H9 (cell line): ENCODE measurements around the gene HMCES. TPM values are rescaled to one million over a fixed set of nuclear protein-coding genes. Genes with fewer than 3 reads are reported as not detected.

Experiments used
- DNase-seq: peaks from one replicate; pipeline ENCODE4 v3.0.0-alpha.2; 2017
- H2AFZ ChIP-seq: one replicate; pipeline ENCODE4 v1.6.1; 2013; ENCODE audit warnings: mild to moderate bottlenecking, low read length, control low read depth, moderate library complexity
- H2AK5ac ChIP-seq: 2 replicates; pipeline ENCODE4 v1.6.1; 2013; ENCODE audit warnings: low read length, control low read depth, mixed read lengths; ENCODE audit not compliant: insufficient read length
- H2BK120ac ChIP-seq: one replicate; pipeline ENCODE4 v1.6.1; 2013; ENCODE audit warnings: low read depth, mild to moderate bottlenecking, low read length, control low read depth, inconsistent platforms; ENCODE audit not compliant: poor library complexity, severe bottlenecking
- H2BK12ac ChIP-seq: 2 replicates; pipeline ENCODE4 v1.6.1; 2013; ENCODE audit warnings: low read length, control low read depth, mixed read lengths, low read depth; ENCODE audit not compliant: insufficient read length
- H2BK15ac ChIP-seq: 2 replicates; pipeline ENCODE4 v1.6.1; 2013; ENCODE audit warnings: low read depth, low read length, control low read depth
- H2BK20ac ChIP-seq: one replicate; pipeline ENCODE4 v1.6.1; 2013; ENCODE audit warnings: low read depth, mild to moderate bottlenecking, low read length, control low read depth, inconsistent platforms; ENCODE audit not compliant: poor library complexity, severe bottlenecking
- H2BK5ac ChIP-seq: 2 replicates; pipeline ENCODE4 v1.6.1; 2013; ENCODE audit warnings: low read length, control low read depth, mixed read lengths; ENCODE audit not compliant: insufficient read length
- H3K14ac ChIP-seq: 2 replicates; pipeline ENCODE4 v1.6.1; 2013; ENCODE audit warnings: low read length, control low read depth; ENCODE audit not compliant: insufficient read depth
- H3K18ac ChIP-seq: 2 replicates; pipeline ENCODE4 v1.6.1; 2013; ENCODE audit warnings: low read depth, mild to moderate bottlenecking, mixed read lengths, low read length, control low read depth; ENCODE audit not compliant: insufficient read length
- H3K23ac ChIP-seq: 2 replicates; pipeline ENCODE4 v1.6.1; 2013; ENCODE audit warnings: low read length, control low read depth, mixed read lengths, low read depth; ENCODE audit not compliant: insufficient read length
- H3K23me2 ChIP-seq: 2 replicates; pipeline ENCODE4 v1.6.1; 2013; ENCODE audit warnings: low read depth, mild to moderate bottlenecking, mixed read lengths, low read length, control low read depth; ENCODE audit not compliant: insufficient read length, poor library complexity, severe bottlenecking
- H3K27ac ChIP-seq: 2 replicates; pipeline ENCODE4 v1.5.1; 2013; ENCODE audit warnings: low read length, control low read depth, mixed read lengths, low read depth; ENCODE audit not compliant: insufficient read length
- H3K27me3 ChIP-seq: 2 replicates; pipeline ENCODE4 v1.6.1; 2013; ENCODE audit warnings: low read length, control low read depth, inconsistent platforms; ENCODE audit not compliant: insufficient read depth
- H3K4ac ChIP-seq: 2 replicates; pipeline ENCODE4 v1.6.1; 2013; ENCODE audit warnings: low read depth, mild to moderate bottlenecking, control low read depth, inconsistent platforms, low read length, moderate library complexity
- H3K4me1 ChIP-seq: 2 replicates; pipeline ENCODE4 v1.6.1; 2013; ENCODE audit warnings: low read length, control low read depth, inconsistent platforms; ENCODE audit not compliant: insufficient read depth
- H3K4me2 ChIP-seq: 2 replicates; pipeline ENCODE4 v1.6.1; 2013; ENCODE audit warnings: low read length, control low read depth, mixed read lengths; ENCODE audit not compliant: insufficient read length, insufficient read depth
- H3K56ac ChIP-seq: 2 replicates; pipeline ENCODE4 v1.6.1; 2013; ENCODE audit warnings: low read depth, mild to moderate bottlenecking, mixed read lengths, low read length, control low read depth; ENCODE audit not compliant: insufficient read length
- H3K79me1 ChIP-seq: 2 replicates; pipeline ENCODE4 v1.6.1; 2013; ENCODE audit warnings: low read depth, mild to moderate bottlenecking, moderate library complexity, low read length, control low read depth, inconsistent platforms; ENCODE audit not compliant: insufficient read depth, poor library complexity, severe bottlenecking
- H3K79me2 ChIP-seq: 2 replicates; pipeline ENCODE4 v1.6.1; 2013; ENCODE audit warnings: low read length, control low read depth, inconsistent platforms; ENCODE audit not compliant: insufficient read depth
- H3K9ac ChIP-seq: 2 replicates; pipeline ENCODE4 v1.6.1; 2013; ENCODE audit warnings: low read length, control low read depth, mixed read lengths; ENCODE audit not compliant: insufficient read length; ENCODE audit errors: extremely low read depth
- H3K9me3 ChIP-seq: one replicate; pipeline ENCODE4 v1.6.1; 2013; ENCODE audit warnings: low read depth, low read length, inconsistent platforms; ENCODE audit not compliant: control insufficient read depth
- H3T11ph ChIP-seq: one replicate; pipeline ENCODE4 v1.6.1; 2013; ENCODE audit warnings: mild to moderate bottlenecking, low read length, control low read depth, inconsistent platforms
- H4K20me1 ChIP-seq: one replicate; pipeline ENCODE4 v1.6.1; 2013; ENCODE audit not compliant: control insufficient read depth, insufficient read length, insufficient read depth
- H4K5ac ChIP-seq: 2 replicates; pipeline ENCODE4 v1.6.1; 2013; ENCODE audit warnings: low read depth, mild to moderate bottlenecking, mixed read lengths, low read length, control low read depth; ENCODE audit not compliant: insufficient read length
- H4K8ac ChIP-seq: replicated peaks from 2 replicates; pipeline ENCODE4 v1.6.1; 2013; ENCODE audit warnings: low read length, control low read depth, mixed read lengths, low read depth; ENCODE audit not compliant: insufficient read length
- H4K91ac ChIP-seq: 2 replicates; pipeline ENCODE4 v1.6.1; 2013; ENCODE audit warnings: low read depth, mild to moderate bottlenecking, moderate library complexity, mixed read lengths, low read length, control low read depth; ENCODE audit not compliant: insufficient read length
- H3K27ac Mint-ChIP-seq, 3 experiments: 2 replicates in 2 of 3; 3 replicates in 1 of 3; pipeline ENCODE4 v1.8.0; 2020 to 2021; ENCODE audit warnings: mixed read lengths in 3 of 3, mild to moderate bottlenecking in 1 of 3, moderate library complexity in 1 of 3
- H3K27me3 Mint-ChIP-seq: 2 replicates; pipeline ENCODE4 v1.8.0; 2021; ENCODE audit warnings: low read depth, mild to moderate bottlenecking, moderate library complexity, mixed read lengths
- H3K36me3 Mint-ChIP-seq, 3 experiments: 2 replicates in 2 of 3; 3 replicates in 1 of 3; pipeline ENCODE4 v1.8.0; 2020 to 2021; ENCODE audit warnings: low read depth in 3 of 3, mixed read lengths in 3 of 3; ENCODE audit not compliant: insufficient read depth in 1 of 3
- H3K4me1 Mint-ChIP-seq, 2 experiments: 2 replicates each; pipeline ENCODE4 v1.8.0; 2020; ENCODE audit warnings: mixed read lengths in 2 of 2
- H3K4me3 Mint-ChIP-seq, 2 experiments: 2 replicates in 1 of 2; 3 replicates in 1 of 2; pipeline ENCODE4 v1.8.0; 2020 to 2021; ENCODE audit warnings: mild to moderate bottlenecking in 2 of 2, mixed read lengths in 2 of 2, moderate library complexity in 1 of 2
- H3K9me3 Mint-ChIP-seq, 2 experiments: 2 replicates in 1 of 2; 3 replicates in 1 of 2; pipeline ENCODE4 v1.8.0; 2020; ENCODE audit warnings: mild to moderate bottlenecking in 2 of 2, mixed read lengths in 2 of 2, moderate library complexity in 1 of 2
- CTCF ChIP-seq: fragments of 200-600 bp; sonication (generic); conservative IDR thresholded peaks from 3 replicates; pipeline ENCODE4 v1.8.0; 2021; ENCODE audit warnings: antibody characterized with exemption, mild to moderate bottlenecking
- WGBS: extraction: QIAGEN DNeasy Blood & Tissue Kit; methylation state at CpG from one replicate; pipeline ENCODE4 v1.1.7; 2013; ENCODE audit warnings: missing lambda C conversion rate, low lambda C conversion rate, mixed read lengths; ENCODE audit not compliant: insufficient read length; ENCODE audit errors: extremely low coverage; 5-methylcytosine and 5-hydroxymethylcytosine counted together
- total RNA-seq: library from RNA; stranded (reverse); gene quantifications from 2 replicates; pipeline ENCODE4 v1.2.1, GENCODE V29; 2021

HMCES gene
- total RNA-seq, 1 experiment from 2014 or later: 52.4 TPM

GRCh38 chr3:129268396-129268795 is 10.3 kb upstream of the HMCES start:
- no peak overlapping the region for H3K4me2 ChIP-seq
- no peak overlapping the region for H2BK20ac ChIP-seq
- no peak overlapping the region for H3K4ac ChIP-seq
- no peak for TF ChIP-seq CTCF
- Mint-ChIP-seq H3K27me3 (no peaks in the 10 kb centered on the region), H3K4me3 (no peak overlapping the region), H3K27ac (no peak overlapping the region), H3K36me3 (peaks cover 54 to 97% (median 87%) of the 10 kb centered on the region in 3 experiments), H3K9me3 (no peaks in the 10 kb centered on the region), H3K4me1 (no peaks in the 10 kb centered on the region)
- no peak overlapping the region for H2BK15ac ChIP-seq
- H3K23me2 ChIP-seq: no peaks in the 10 kb centered on the region
- DNase-seq: no peak
- H3K27me3 ChIP-seq: no peaks in the 10 kb centered on the region
- H4K5ac ChIP-seq: no peak overlapping the region
- H4K20me1 ChIP-seq: no peaks in the 10 kb centered on the region
- no peak overlapping the region for H2BK5ac ChIP-seq
- no peaks in the 10 kb centered on the region for H3K79me1 ChIP-seq
- WGBS: no CpG with 5 or more reads among the region's 4 CpGs
- no peak overlapping the region for H2AK5ac ChIP-seq
- no peak overlapping the region for H3K56ac ChIP-seq
- H3K18ac ChIP-seq: no peak overlapping the region
- no peaks in the 10 kb centered on the region for H3K79me2 ChIP-seq
- H4K8ac ChIP-seq: no peak overlapping the region
- no peak overlapping the region for H3K27ac ChIP-seq
- no peak overlapping the region for H3K9ac ChIP-seq
- H4K91ac ChIP-seq: no peak overlapping the region
- no peak overlapping the region for H3K14ac ChIP-seq
- H2BK120ac ChIP-seq: no peak overlapping the region
- H2BK12ac ChIP-seq: no peak overlapping the region
- no peak overlapping the region for H2AFZ ChIP-seq
- no peak overlapping the region for H3K23ac ChIP-seq
- no peaks in the 10 kb centered on the region for H3K9me3 ChIP-seq
- no peaks in the 10 kb centered on the region for H3K4me1 ChIP-seq
- H3T11ph ChIP-seq: no peak overlapping the region
